ENCODE measurements around the gene GPR150. TPM values are rescaled to one million over a fixed set of nuclear protein-coding genes. Genes with fewer than 3 reads are reported as not detected.

The GPR150 gene
- total and polyA plus RNA-seq, 10 of the 15 experiments (the other 5 are each of a cell fraction or from before 2014, with no cell fraction given), result 0.08 to 1.1 (median 0.37) TPM; not detected in 1

DNA sequence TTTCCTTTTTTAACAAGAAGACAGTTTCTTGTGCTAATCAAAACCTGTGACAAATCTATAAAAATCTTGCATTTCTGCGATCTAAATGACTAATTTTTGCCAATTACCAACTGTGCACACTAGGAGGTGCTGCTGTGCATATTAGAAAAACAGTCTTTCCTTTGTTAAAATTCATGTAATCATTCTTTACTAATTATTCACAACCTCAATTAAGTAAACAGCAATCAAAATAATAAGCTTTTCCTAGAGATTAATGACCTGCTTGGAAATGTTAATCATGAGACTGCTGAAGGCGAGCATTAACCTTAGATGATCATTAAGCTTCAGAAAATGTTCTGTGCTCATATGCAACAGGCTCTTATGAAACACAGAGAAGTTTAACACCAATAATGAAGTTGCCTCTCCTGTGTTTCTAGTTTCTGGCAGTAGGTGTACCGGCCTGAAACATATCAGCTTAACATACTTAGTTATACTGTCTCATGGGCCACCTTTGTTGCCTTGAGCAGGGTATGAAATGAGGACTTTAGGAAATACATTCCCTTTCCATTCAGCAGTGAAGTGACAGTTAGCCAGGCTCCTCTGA, 44.4 kb downstream of the GPR150 start (continued):
- no peak for TF ChIP-seq PRDM15 (CRISPR knock-in tag; IDR thresholded peaks at IDR 0.05)
- TF ChIP-seq SMAD1 (IDR thresholded peaks at IDR 0.05; ENCODE audit: low read depth, partially characterized antibody), result no peak
- TF ChIP-seq YY1 (IDR thresholded peaks at IDR 0.05; ENCODE audit: low read depth, low read length), result no peak
- no peak for TF ChIP-seq EP300 (IDR thresholded peaks at IDR 0.05; ENCODE audit: borderline replicate concordance in 1 of 2, control insufficient read depth in 1 of 2, low read depth in 2 of 2, low read length in 2 of 2)
- TF ChIP-seq RAD21 (IDR thresholded peaks at IDR 0.05; ENCODE audit: insufficient read depth, low read depth, low read length), result peak; percentile 76
- no peak for TF ChIP-seq POU2F2 (IDR thresholded peaks at IDR 0.05; ENCODE audit: borderline replicate concordance, low read depth, low read length)
- TF ChIP-seq PAX8 (IDR thresholded peaks at IDR 0.05), result no peak
- no peak for TF ChIP-seq CBX5 (IDR thresholded peaks at IDR 0.05; ENCODE audit: low read depth)
- no peak for TF ChIP-seq ZBTB4 (CRISPR knock-in tag; IDR thresholded peaks at IDR 0.05)
- TF ChIP-seq JUNB (IDR thresholded peaks at IDR 0.05), result no peak
- peak; percentile 29; the same call in 1 of the 2 replicates for TF ChIP-seq ZNF24 (IDR thresholded peaks at IDR 0.05)
- no peak for TF ChIP-seq EGR1 (IDR thresholded peaks at IDR 0.05; ENCODE audit: borderline replicate concordance in 1 of 2, low read depth in 2 of 2, low read length in 2 of 2)

Measured in GM12878 (cell line).